Measurements from ENCODE around the gene SBF2. TPM values are rescaled to one million over a fixed set of nuclear protein-coding genes. Genes with fewer than 3 reads are reported as not detected.

SBF2 gene
- total and polyA plus RNA-seq, 2 donors (not counting 1 experiment from before 2014, with no cell fraction given), result 5.6 to 17.7 TPM

GRCh38 chr11:9895006-9895405, 399.0 kb downstream of the SBF2 start:
- intact Hi-C loops (cut with micrococcal nuclease), result no loop called here
- H3K9me3 ChIP-seq (ENCODE audit: control extremely low read depth in 1 of 3, control insufficient read depth in 2 of 3, insufficient read depth in 1 of 3, low read length in 2 of 3), result peaks cover 0 to 5% (median 0%) of the 10 kb centered on the region in 3 donors
- no peak overlapping the region for H3K4me3 Mint-ChIP-seq
- no peaks in the 10 kb centered on the region for H3K79me2 ChIP-seq (ENCODE audit: control insufficient read depth, insufficient read depth, low read length)
- H3K9me3 Mint-ChIP-seq (ENCODE audit: insufficient read depth), result no peaks in the 10 kb centered on the region
- ChIA-PET CTCF (interaction anchor here (1.6 kb wide), 1 partner anchor 16 kb away, joined by 4 read pairs; no protein-coding TSS in a partner anchor), POLR2A (no interaction called here)
- no peak overlapping the region for H3K9ac ChIP-seq (ENCODE audit: low read length)
- TF ChIP-seq CTCF (IDR thresholded peaks at IDR 0.05), result no peak
- TF ChIP-seq EZH2 (IDR thresholded peaks at IDR 0.05; ENCODE audit: borderline replicate concordance, insufficient read depth, low read depth, low read length, poor library complexity, severe bottlenecking), result no peak
- H2AFZ ChIP-seq (ENCODE audit: insufficient read depth, low read depth, low read length, poor library complexity, severe bottlenecking), result no peak overlapping the region
- H3K27ac ChIP-seq (ENCODE audit: low read length in 2 of 2), result no peak overlapping the region
- H3K36me3 ChIP-seq (replicated peaks in 1 of 2; ENCODE audit: control extremely low read depth in 1 of 2, control insufficient read depth in 1 of 2, extremely low read depth in 1 of 2, insufficient read depth in 2 of 2, low read length in 1 of 2), result no peaks in the 10 kb centered on the region
- H3K4me3 ChIP-seq (ENCODE audit: control extremely low read depth in 1 of 5, extremely low read depth in 1 of 5, insufficient read depth in 1 of 5, low read depth in 2 of 5, low read length in 4 of 5), result no peak overlapping the region
- H3K4me1 Mint-ChIP-seq, result no peaks in the 10 kb centered on the region
- H3K27me3 Mint-ChIP-seq, result no peaks in the 10 kb centered on the region
- H3K4me1 ChIP-seq (ENCODE audit: control insufficient read depth in 2 of 2, insufficient read depth in 2 of 2, low read length in 2 of 2), result no peaks in the 10 kb centered on the region
- ATAC-seq (ENCODE audit: low read depth) (no peak), DNase-seq (no peak)
- WGBS (ENCODE audit: insufficient coverage), result no CpG with 5 or more reads among the region's 1 CpG
- no peaks in the 10 kb centered on the region for H3K27me3 ChIP-seq (replicated peaks in 1 of 4; ENCODE audit: control extremely low read depth in 1 of 4, control insufficient read depth in 3 of 4, insufficient read depth in 4 of 4, low read length in 3 of 4)
- H3K27ac Mint-ChIP-seq, result no peak overlapping the region
- H3K4me2 ChIP-seq (replicated peaks; ENCODE audit: low read depth, low read length, poor library complexity, severe bottlenecking), result no peak overlapping the region
- no peaks in the 10 kb centered on the region for H4K20me1 ChIP-seq (ENCODE audit: control insufficient read depth, insufficient read depth, low read length, poor library complexity, severe bottlenecking)

- H3K27ac ChIP-seq (ENCODE audit: low read length in 2 of 2), result no peak overlapping the region
- H3K4me2 ChIP-seq (replicated peaks; ENCODE audit: low read depth, low read length, poor library complexity, severe bottlenecking), result no peak overlapping the region
- ChIA-PET POLR2A (no interaction called here), CTCF (no interaction called here)
- peaks cover 0 to 5% (median 0%) of the 10 kb centered on the region in 3 donors for H3K9me3 ChIP-seq (ENCODE audit: control extremely low read depth in 1 of 3, control insufficient read depth in 2 of 3, insufficient read depth in 1 of 3, low read length in 2 of 3)
- H3K27ac Mint-ChIP-seq, result no peak overlapping the region
- H3K4me3 Mint-ChIP-seq, result no peak overlapping the region
- no peak for DNase-seq
- intact Hi-C loops (cut with micrococcal nuclease), result no loop called here
- TF ChIP-seq EZH2 (IDR thresholded peaks at IDR 0.05; ENCODE audit: borderline replicate concordance, insufficient read depth, low read depth, low read length, poor library complexity, severe bottlenecking) (no peak), CTCF (IDR thresholded peaks at IDR 0.05) (no peak)
- no peak overlapping the region for H3K9ac ChIP-seq (ENCODE audit: low read length)
- H2AFZ ChIP-seq (ENCODE audit: insufficient read depth, low read depth, low read length, poor library complexity, severe bottlenecking), result no peak overlapping the region
- no peaks in the 10 kb centered on the region for H3K36me3 ChIP-seq (replicated peaks in 1 of 2; ENCODE audit: control extremely low read depth in 1 of 2, control insufficient read depth in 1 of 2, extremely low read depth in 1 of 2, insufficient read depth in 2 of 2, low read length in 1 of 2)
- WGBS (ENCODE audit: insufficient coverage), result 100% methylated on average over 1 of the region's 2 CpGs
- no peaks in the 10 kb centered on the region for H3K27me3 ChIP-seq (replicated peaks in 1 of 4; ENCODE audit: control extremely low read depth in 1 of 4, control insufficient read depth in 3 of 4, insufficient read depth in 4 of 4, low read length in 3 of 4)
- no peaks in the 10 kb centered on the region for H3K9me3 Mint-ChIP-seq (ENCODE audit: insufficient read depth)
- H3K4me1 ChIP-seq (ENCODE audit: control insufficient read depth in 2 of 2, insufficient read depth in 2 of 2, low read length in 2 of 2), result no peaks in the 10 kb centered on the region
- no peaks in the 10 kb centered on the region for H3K27me3 Mint-ChIP-seq
- no peaks in the 10 kb centered on the region for H4K20me1 ChIP-seq (ENCODE audit: control insufficient read depth, insufficient read depth, low read length, poor library complexity, severe bottlenecking)
- no peak overlapping the region for H3K4me3 ChIP-seq (ENCODE audit: control extremely low read depth in 1 of 5, extremely low read depth in 1 of 5, insufficient read depth in 1 of 5, low read depth in 2 of 5, low read length in 4 of 5)
- no peaks in the 10 kb centered on the region for H3K79me2 ChIP-seq (ENCODE audit: control insufficient read depth, insufficient read depth, low read length)
- H3K4me1 Mint-ChIP-seq, result no peaks in the 10 kb centered on the region
- no peak for ATAC-seq (ENCODE audit: low read depth)
Observed at GRCh38 chr11:9893474-9893873, 400.5 kb downstream of the SBF2 start.

Data from B cell (primary cell).